K562 (cell line): ENCODE measurements around the gene CUTA. TPM values are rescaled to one million over a fixed set of nuclear protein-coding genes. Genes with fewer than 3 reads are reported as not detected.
A peak's percentile ranks its signal among the peaks of the same experiment; 100 is the strongest.

Source experiments
- ASH1L ChIP-seq: fragments of 450-650 bp; IDR thresholded peaks from 2 replicates; pipeline ENCODE4 v1.6.1; 2018; ENCODE audit warnings: borderline replicate concordance, mild to moderate bottlenecking, low read depth; ENCODE audit not compliant: partially characterized antibody
- ATF4 ChIP-seq: fragments of 450-650 bp; formaldehyde crosslinking; IDR thresholded peaks from 2 replicates; pipeline ENCODE4 v1.4.0; 2022; ENCODE audit warnings: mild to moderate bottlenecking, moderate library complexity
- CBX5 ChIP-seq: IDR thresholded peaks from 2 replicates; pipeline ENCODE4 v1.6.1; 2014; ENCODE audit warnings: low read depth, borderline replicate concordance
- DLX4 ChIP-seq: fragments of 250-450 bp; sonication (Bioruptor Pico); IDR thresholded peaks from 2 replicates; pipeline ENCODE4 v1.6.1; 2021; ENCODE audit warnings: mild to moderate bottlenecking
- FIP1L1 ChIP-seq: fragments of 200-400 bp; formaldehyde crosslinking; IDR thresholded peaks from 2 replicates; pipeline ENCODE4 v1.6.1; 2018; ENCODE audit warnings: mild to moderate bottlenecking, low read depth, low read length; ENCODE audit not compliant: poor library complexity, severe bottlenecking
- HDAC3 ChIP-seq: fragments of 450-650 bp; IDR thresholded peaks from 2 replicates; pipeline ENCODE4 v1.6.1; 2018; ENCODE audit warnings: borderline replicate concordance, mild to moderate bottlenecking, moderate library complexity; ENCODE audit not compliant: partially characterized antibody
- HMG20A ChIP-seq: fragments of 450-650 bp; formaldehyde crosslinking; conservative IDR thresholded peaks from 2 replicates; pipeline ENCODE4 v1.4.0; 2020; ENCODE audit warnings: mild to moderate bottlenecking, mixed read lengths
- KAT7 ChIP-seq: sonication (generic); formaldehyde crosslinking; IDR thresholded peaks from 2 replicates; pipeline ENCODE4 v1.8.0; 2022; ENCODE audit warnings: missing genetic modification reagents, mild to moderate bottlenecking, borderline replicate concordance
- NUFIP1 ChIP-seq: fragments of 450-650 bp; IDR thresholded peaks from 2 replicates; pipeline ENCODE4 v1.6.1; 2018; ENCODE audit not compliant: partially characterized antibody
- PCBP2 ChIP-seq: fragments of 200-400 bp; formaldehyde crosslinking; IDR thresholded peaks from 2 replicates; pipeline ENCODE4 v1.6.1; 2018; ENCODE audit warnings: low read length, low read depth, mild to moderate bottlenecking, moderate library complexity; ENCODE audit not compliant: poor library complexity, severe bottlenecking
- PHB2 ChIP-seq: fragments of 450-650 bp; IDR thresholded peaks from 2 replicates; pipeline ENCODE4 v1.6.1; 2017; ENCODE audit warnings: low read depth
- THAP7 ChIP-seq: fragments of 250-450 bp; sonication (Bioruptor Pico); IDR thresholded peaks from 2 replicates; pipeline ENCODE4 v1.5.0; 2021
- ZBTB7A ChIP-seq: IDR thresholded peaks from 2 replicates; pipeline ENCODE4 v1.6.1; 2011; ENCODE audit warnings: low read depth, mild to moderate bottlenecking, low read length, moderate library complexity, borderline replicate concordance; ENCODE audit not compliant: control insufficient read depth
- ZFP91 ChIP-seq: sonication (generic); formaldehyde crosslinking; IDR thresholded peaks from 2 replicates; pipeline ENCODE4 v1.8.0; 2022; ENCODE audit warnings: mild to moderate bottlenecking, missing genetic modification reagents
- ZHX1 ChIP-seq: fragments of 150-350 bp; conservative IDR thresholded peaks from 2 replicates; pipeline ENCODE4 v1.6.1; 2014; ENCODE audit warnings: low read length
- ZNF232 ChIP-seq: sonication (generic); formaldehyde crosslinking; IDR thresholded peaks from 2 replicates; pipeline ENCODE4 v1.8.0; 2022; ENCODE audit warnings: mild to moderate bottlenecking, missing genetic modification reagents
- ZNF280B ChIP-seq: fragments of 250-450 bp; sonication (Bioruptor Pico); IDR thresholded peaks from 2 replicates; pipeline ENCODE4 v1.5.1; 2021; ENCODE audit warnings: mild to moderate bottlenecking
- polyA plus RNA-seq, 8 experiments: library from polyadenylated mRNA; depleted of rRNA in 4 of 8; stranded (reverse) in 5 of 8; unstranded in 3 of 8; fragments of >200 nt; fragmentation: Nextera tagmentation in 2 of 8; fragmentation: Illumina TruSeq in 1 of 8; extraction: Ambion mirVana in 2 of 8; extraction: Trizol in 1 of 8; gene quantifications; 2 replicates each; pipeline versions ENCODE4 v1.2.1 to v1.2.3, GENCODE V29; 2011 to 2014; ENCODE audit warnings: inconsistent platforms in 1 of 8, missing spikeins in 1 of 8
- total RNA-seq, 7 experiments: library from RNA; depleted of rRNA in 6 of 7; stranded (reverse); fragments of >200 nt in 6 of 7; fragmentation: Illumina TruSeq in 2 of 7; extraction: Trizol in 2 of 7; gene quantifications; 2 replicates each; pipeline versions ENCODE4 v1.2.1 to v1.2.3, GENCODE V29; 2011 to 2021; ENCODE audit warnings: low replicate concordance in 1 of 7

The CUTA gene
- total and polyA plus RNA-seq, 9 of the 15 experiments (the other 6 are each of a cell fraction or from before 2014, with no cell fraction given) = 166 to 682 (median 310) TPM

- TF ChIP-seq ZFP91 (CRISPR knock-in tag) (peak; percentile 50; the same call in 1 of the 2 replicates), THAP7 (no peak), HMG20A (CRISPR knock-in tag) (no peak), FIP1L1 (peak; percentile 52), PCBP2 (no peak), ZBTB7A (peak; percentile 98), KAT7 (CRISPR knock-in tag) (no peak), ZHX1 (0 out of 2 replicates have a peak, but pooled peaks have one; percentile 17), PHB2 (no peak), CBX5 (no peak), NUFIP1 (peak; percentile 62), ZNF232 (CRISPR knock-in tag) (peak; percentile 17; the same call in 1 of the 2 replicates), DLX4 (no peak), ASH1L (peak; percentile 93), ATF4 (CRISPR knock-in tag) (no peak), ZNF280B (no peak), HDAC3 (no peak)
These were observed at the start of gene CUTA (continued) for GRCh38 chr6:33417903-33418689.
